ENCODE results near the gene CORO2A. TPM values are rescaled to one million over a fixed set of nuclear protein-coding genes. Genes with fewer than 3 reads are reported as not detected.
"Not testable (repeated sequence)": the region's sequence is repeated elsewhere in the genome, so short reads cannot be mapped to it uniquely, and the experiment has no call there.

The CORO2A gene
- total RNA-seq, 2 donors from 2014 or later = 56.5 to 70.4 TPM

DNA sequence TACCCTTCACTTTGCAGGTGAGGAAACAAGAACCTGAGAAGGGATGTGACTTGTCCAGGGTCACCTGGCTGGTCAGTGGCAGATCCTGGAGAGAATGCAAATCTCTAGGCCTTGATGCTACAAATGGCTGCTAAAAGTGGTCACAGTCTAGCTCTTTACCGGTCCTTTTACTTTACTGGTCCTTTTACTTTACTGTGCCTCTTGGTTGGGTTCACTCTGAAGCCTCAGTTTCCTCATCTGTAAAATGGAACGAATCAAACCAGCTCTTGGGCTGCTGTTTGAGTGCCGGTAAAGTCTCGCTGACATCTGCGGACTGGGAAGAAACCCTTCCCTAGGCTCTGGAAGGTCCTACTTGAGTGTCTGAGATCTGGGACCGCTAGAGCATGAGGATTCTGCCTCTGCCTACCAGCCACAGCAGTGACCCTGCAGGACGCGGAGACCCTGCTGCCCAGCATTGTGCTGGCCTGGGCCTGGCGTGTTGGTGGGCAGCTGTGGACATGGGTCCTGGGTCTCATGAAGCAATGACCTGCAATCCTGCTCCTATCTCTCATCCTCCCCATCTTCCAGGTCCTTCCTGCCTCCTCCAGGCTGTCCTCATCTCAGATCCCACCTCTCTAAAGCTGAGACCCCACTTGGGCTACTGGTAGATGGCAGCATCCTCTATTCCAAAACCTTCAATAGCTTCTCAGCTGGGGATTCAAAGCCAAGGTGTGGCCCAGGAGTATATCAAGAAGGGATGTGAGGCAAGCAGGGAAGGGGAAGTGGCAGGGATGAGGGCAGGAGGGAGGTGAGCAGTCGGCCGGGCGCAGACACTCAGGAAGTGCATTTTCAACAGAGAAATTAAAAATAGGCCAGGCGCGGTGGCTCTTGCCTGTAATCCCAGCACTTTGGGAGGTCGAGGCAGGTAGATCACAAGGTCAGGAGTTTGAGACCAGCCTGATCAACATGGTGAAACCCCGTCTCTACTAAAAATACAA, 13.3 kb downstream of the CORO2A start:
- DNase-seq (no peak), ATAC-seq (no peak)
- intact Hi-C loops (cut with DNase I, micrococcal nuclease) = no loop called here

DNA sequence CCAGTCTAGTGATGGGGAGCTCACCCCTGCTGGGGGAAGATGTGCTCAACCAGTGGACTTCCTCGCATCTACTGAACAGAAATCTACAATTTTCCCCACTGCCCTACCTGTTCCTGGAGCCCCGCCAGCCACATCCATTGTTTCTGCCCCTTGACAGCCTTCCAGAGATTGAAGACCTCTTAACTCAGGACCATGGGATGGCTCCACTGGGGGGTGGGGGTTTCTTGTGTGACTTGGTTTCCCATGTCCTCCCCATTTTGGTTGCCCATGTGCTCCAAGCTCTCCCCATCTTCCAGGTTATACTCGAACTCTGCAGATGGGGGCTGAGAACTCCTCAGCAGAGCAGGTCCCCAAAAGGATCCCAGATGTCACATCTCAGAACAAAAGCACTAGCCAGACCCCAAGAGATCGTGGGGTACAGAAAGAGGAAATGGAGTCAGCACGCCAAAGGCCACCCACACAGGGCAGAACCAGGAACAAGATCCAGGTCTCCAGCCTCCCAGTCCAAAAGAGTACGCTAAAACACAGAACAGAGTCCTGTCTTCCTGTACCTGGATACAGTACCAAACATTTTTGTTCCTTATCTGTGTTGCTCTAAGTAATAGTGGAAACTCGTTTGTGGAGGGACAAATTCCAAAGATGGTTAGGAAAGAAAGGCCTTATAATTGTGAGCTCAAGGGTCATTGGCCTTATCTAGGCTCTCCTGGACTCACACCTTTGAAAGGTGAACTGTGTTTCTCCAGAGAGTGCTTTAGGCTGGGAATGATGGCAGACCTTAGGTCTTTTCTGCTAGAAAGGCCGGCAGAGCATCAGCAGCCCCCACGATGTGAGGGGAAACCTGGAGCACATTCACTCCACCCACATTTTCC, 15.8 kb downstream of the CORO2A start:
- ATAC-seq (peak; percentile 86), DNase-seq (no peak)

GRCh38 chr9:98175762-98176161, 16.7 kb downstream of the CORO2A start:
- ATAC-seq (no peak), DNase-seq (no peak)
- intact Hi-C loops (cut with DNase I, micrococcal nuclease) = no loop called here

More for the DNA sequence above, 15.8 kb downstream of the CORO2A start:
- intact Hi-C loops (cut with DNase I, micrococcal nuclease) = no loop called here

DNA sequence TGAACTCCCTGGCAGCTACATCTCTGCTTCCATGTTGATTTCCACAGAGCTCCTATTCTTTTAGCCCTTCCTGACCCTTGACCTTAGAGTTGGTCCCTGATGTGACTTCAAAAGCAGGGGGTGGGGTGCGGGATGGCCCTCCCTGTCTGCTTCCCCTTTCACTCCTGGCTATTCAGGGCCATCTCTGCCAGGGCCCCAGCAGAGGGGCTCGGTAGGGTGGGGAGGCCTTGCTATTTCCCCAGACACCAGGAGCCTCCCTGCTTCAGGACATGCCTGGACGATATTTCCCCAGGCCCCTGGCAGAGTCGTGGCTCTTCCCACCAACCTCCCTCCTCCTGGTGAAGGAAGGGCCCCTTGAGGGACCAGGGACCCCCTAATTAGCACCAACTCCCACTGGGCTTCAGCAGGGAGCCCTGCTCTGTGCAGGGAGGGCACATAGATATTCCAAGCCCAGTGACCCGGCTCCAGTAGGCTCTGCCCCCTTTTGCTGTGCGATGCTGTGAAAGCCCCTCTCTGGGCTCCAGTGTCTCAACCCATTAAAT, 17.3 kb downstream of the CORO2A start:
- no peak for ATAC-seq
- intact Hi-C loops (cut with DNase I, micrococcal nuclease) = no loop called here
- no peak for DNase-seq

DNA sequence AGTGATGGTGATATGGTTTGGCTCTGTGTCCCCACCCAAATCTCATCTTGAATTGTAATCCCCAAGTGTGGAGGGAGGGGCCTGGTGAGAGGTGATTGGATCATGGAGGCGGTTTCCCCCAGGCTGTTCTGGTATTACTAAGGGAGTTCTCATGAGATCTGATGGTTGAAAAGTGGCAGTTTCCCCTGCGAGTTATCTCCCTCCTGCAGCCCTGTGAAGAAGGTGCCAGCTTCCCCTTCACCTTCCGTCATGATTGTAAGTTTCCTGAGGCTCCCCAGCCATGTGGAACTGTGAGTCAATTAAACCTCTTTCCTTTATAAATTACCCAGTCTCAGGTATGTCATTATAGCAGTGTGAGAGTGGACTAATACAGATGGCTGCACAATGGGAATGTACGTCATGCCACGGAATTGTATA, 17.9 kb downstream of the CORO2A start:
- intact Hi-C loops (cut with DNase I, micrococcal nuclease); ATAC-seq; DNase-seq: not testable (repeated sequence)

- ATAC-seq = no peak
- no peak for DNase-seq
- intact Hi-C loops (cut with DNase I, micrococcal nuclease) = no loop called here
These were observed 19.3 kb downstream of the CORO2A start for GRCh38 chr9:98173181-98173580.

DNA sequence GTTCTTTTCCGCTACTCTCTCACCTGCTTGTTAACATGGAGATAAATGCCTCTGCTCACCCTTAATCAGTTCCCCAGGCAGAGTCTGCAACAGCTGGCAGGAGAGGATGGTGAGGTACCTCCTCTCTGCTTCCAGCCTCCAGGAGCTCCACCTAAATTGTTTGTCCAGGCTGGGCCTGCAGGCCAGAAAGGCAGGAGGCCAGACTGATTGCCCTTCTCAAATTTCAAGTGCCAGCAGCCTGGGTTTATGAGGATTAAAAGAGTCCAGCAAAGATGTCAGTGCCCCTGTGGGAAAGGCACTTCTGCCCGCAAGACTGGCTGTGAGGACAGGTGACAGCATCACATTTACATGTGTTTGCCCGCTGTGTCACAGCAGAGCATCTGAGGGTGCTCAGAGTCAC, 19.8 kb downstream of the CORO2A start:
- no peak for DNase-seq
- no peak for ATAC-seq
- intact Hi-C loops (cut with DNase I, micrococcal nuclease) = no loop called here

- DNase-seq (no peak), ATAC-seq (no peak)
- intact Hi-C loops (cut with DNase I, micrococcal nuclease) = no loop called here
These were observed 21.1 kb downstream of the CORO2A start for GRCh38 chr9:98171176-98171925.

DNA sequence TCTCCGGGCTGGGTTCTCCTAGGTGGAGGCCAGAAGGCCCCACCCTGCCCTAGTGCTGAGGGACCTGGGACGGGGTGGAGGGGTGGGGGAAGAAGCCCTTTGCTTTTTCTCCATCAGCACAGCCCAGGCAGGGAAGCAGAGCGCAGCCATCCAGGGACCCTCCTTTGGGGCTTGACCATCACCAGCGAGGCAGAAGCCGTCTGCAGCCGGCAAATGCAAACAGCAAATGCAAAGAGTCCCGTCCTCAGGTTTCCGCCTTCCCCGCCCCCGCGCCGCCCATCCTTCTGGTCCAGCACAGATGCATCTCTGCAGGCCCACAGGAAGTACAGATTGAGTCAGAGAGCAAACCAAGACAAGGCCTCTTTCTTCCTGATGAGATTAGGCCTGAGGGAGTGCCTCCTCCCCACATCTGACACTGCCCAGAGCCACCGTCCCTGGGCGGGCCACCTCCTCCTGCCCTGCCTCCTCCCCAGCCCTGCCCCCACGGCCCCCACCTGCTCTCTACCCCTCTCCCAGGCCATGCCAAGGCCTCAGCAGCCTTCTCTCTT, 23.4 kb downstream of the CORO2A start:
- ATAC-seq = peak; percentile 87
- intact Hi-C loops (cut with DNase I, micrococcal nuclease) = no loop called here
- peak; percentile 54 to 64 for DNase-seq

DNA sequence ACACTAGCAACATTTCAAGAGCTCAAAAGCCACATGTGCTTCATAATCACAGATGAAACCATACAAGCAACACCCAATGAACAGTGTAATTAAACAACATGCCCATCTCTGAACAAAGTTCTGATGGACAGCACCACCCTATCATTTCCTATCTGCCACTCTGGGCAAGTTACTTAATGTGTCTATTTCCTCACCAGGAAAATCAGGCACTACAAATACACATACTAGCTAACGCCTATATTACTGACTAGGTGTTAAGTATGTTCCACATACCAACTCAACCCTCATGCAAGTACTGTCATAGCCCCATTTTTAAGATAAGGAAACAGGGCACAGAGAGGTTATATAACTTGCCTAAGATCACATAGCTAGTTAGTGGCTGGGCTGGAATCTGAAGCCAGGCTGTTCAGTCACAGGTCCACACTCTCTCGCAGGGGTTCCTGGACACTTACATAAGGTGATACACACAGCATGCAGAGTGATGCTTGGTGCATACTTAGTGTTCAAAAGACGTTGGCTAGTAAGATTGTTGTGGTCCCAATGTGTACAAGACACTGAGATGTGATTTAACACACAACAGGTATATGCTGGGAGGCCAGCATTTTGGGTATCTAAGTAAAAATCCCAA, 24.2 kb downstream of the CORO2A start:
- intact Hi-C loops (cut with DNase I, micrococcal nuclease) = no loop called here
- DNase-seq (no peak), ATAC-seq (peak; percentile 54)

- no peak for ATAC-seq
- DNase-seq = no peak
- intact Hi-C loops (cut with DNase I, micrococcal nuclease) = no loop called here
These were observed 27.5 kb downstream of the CORO2A start for GRCh38 chr9:98164912-98165311.

DNA sequence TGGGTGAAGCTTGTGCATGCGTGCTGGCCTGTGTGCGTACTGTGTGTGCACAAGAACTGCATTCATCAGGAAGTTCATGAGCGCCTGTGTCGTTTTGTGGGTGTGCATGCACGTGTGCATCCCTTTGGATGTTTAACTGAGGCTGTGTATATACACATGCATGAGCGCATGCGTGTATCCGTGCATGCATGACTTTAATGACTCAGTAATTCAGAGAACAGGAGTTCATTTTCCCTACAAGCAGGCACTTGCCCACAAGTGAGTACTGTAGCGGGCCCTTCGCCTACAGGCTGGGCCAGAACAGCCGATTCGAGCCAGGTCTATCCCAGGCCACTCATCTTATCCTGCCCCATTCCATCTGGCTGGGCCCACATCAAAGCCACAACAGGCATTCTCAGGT, 29.8 kb downstream of the CORO2A start:
- intact Hi-C loops (cut with DNase I, micrococcal nuclease) = no loop called here
- ATAC-seq = no peak
- DNase-seq = no peak

DNA sequence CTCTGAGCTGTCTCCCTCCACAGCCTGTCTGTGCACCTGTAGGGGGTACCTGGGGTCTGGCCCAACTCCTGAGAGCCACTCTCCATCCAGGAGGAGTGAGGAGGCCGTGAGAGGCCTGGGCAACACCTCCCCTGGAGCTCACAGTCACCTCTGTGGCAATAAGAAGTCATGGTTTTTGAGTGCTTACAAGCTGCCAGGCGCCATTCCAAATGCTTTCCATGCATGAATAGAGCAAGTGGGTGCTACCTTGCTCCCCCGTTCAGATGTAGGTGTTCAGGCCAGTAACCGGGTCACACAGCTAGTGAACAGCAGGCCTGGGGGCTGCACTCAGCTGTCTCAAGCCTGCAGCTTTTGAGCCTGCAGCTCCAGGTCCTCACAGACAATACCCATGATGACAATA, 30.6 kb downstream of the CORO2A start:
- DNase-seq (no peak), ATAC-seq (no peak)
- intact Hi-C loops (cut with DNase I, micrococcal nuclease) = no loop called here

- intact Hi-C loops (cut with DNase I, micrococcal nuclease) = no loop called here
- DNase-seq (no peak), ATAC-seq (no peak)
These were observed 32.6 kb downstream of the CORO2A start for GRCh38 chr9:98159790-98160189.

- intact Hi-C loops (cut with DNase I, micrococcal nuclease) = no loop called here
- no peak for ATAC-seq
- no peak for DNase-seq
These were observed 33.1 kb downstream of the CORO2A start for GRCh38 chr9:98159301-98159700.

- peak; percentile 73 to 78 for DNase-seq
- ATAC-seq = peak; percentile 96
- intact Hi-C loops (cut with DNase I, micrococcal nuclease) = no loop called here
These were observed 34.2 kb downstream of the CORO2A start for GRCh38 chr9:98158071-98158831.

DNA sequence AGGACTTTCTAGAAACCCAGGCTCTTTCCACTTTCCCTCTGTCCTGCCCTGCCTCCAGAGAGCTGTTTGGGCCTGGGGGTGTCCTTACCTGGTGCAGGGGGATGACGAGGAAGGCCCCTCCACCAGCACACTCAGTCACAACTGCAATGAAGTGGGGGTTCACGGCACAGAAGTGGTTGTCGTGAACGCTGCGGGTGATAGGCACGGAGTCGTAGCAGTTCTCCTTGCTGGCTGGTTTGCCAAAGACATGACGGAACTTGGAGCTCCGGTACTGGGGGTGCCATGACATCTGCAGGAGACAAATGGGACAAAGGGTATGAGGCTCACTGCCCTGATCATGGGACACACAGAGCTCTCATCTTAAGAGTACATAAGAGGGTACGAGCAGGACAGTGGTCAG, 35.1 kb downstream of the CORO2A start:
- ATAC-seq (no peak), DNase-seq (no peak)
- intact Hi-C loops (cut with DNase I, micrococcal nuclease) = no loop called here

Measured in left colon (tissue), 2 donors.